Measurements from ENCODE around the gene SREK1IP1. TPM values are rescaled to one million over a fixed set of nuclear protein-coding genes. Genes with fewer than 3 reads are reported as not detected.

Gene SREK1IP1
- total and polyA plus RNA-seq, 2 of the 13 experiments (the other 11 are each of a cell fraction or from before 2014, with no cell fraction given), result 3.1 to 16.5 TPM

DNA sequence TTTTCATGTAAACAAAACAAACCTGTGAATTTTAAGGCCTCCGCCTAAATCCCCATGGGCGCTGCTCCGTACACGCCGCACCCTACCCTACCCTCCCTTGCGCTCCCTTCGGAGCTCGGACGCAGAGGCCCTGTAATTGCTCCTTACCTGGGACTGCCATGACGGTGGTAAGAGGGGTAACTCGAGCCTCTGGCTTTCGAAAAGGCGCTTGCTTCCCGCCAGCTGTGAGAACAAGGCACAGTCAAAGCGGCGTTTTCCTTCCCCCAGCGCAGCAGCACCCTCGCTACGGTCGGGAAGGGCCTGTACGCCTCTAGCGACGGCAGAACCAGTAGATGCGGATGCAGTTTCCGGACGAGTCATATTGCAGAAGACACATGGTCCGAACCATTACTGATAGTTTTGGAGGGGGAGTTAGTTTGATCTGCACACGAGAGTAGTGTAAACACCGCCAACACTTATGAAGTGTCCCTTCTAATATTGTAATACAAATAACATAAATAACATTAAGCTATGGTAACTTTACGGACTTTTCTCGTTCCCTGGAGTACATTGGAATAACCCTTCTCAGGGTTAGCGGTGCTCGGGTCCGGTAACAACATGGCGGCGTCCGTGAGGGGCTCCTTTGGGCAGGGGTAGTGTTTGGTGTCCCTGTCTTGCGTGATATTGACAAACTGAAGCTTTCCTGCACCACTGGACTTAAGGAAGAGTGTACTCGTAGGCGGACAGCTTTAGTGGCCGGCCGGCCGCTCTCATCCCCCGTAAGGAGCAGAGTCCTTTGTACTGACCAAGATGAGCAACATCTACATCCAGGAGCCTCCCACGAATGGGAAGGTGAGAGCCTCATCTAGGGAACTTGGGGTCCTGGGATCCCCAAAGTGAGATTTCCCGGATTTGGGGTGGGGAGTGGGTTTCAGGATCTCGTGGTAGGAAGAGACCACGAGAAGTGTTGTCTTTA, at the start of gene SREK1IP1, which contains the start of gene CWC27 (continued):
- TF ChIP-seq, protein P1, sequence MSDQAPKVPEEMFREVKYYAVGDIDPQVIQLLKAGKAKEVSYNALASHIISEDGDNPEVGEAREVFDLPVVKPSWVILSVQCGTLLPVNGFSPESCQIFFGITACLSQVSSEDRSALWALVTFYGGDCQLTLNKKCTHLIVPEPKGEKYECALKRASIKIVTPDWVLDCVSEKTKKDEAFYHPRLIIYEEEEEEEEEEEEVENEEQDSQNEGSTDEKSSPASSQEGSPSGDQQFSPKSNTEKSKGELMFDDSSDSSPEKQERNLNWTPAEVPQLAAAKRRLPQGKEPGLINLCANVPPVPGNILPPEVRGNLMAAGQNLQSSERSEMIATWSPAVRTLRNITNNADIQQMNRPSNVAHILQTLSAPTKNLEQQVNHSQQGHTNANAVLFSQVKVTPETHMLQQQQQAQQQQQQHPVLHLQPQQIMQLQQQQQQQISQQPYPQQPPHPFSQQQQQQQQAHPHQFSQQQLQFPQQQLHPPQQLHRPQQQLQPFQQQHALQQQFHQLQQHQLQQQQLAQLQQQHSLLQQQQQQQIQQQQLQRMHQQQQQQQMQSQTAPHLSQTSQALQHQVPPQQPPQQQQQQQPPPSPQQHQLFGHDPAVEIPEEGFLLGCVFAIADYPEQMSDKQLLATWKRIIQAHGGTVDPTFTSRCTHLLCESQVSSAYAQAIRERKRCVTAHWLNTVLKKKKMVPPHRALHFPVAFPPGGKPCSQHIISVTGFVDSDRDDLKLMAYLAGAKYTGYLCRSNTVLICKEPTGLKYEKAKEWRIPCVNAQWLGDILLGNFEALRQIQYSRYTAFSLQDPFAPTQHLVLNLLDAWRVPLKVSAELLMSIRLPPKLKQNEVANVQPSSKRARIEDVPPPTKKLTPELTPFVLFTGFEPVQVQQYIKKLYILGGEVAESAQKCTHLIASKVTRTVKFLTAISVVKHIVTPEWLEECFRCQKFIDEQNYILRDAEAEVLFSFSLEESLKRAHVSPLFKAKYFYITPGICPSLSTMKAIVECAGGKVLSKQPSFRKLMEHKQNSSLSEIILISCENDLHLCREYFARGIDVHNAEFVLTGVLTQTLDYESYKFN (CRISPR knock-in tag; conservative IDR thresholded peaks at IDR 0.05), result peak; percentile 52; the same call in 1 of the 2 replicates
- peak; percentile 83 for TF ChIP-seq TGIF2 (CRISPR knock-in tag; IDR thresholded peaks at IDR 0.05)
- TF ChIP-seq, protein P2, sequence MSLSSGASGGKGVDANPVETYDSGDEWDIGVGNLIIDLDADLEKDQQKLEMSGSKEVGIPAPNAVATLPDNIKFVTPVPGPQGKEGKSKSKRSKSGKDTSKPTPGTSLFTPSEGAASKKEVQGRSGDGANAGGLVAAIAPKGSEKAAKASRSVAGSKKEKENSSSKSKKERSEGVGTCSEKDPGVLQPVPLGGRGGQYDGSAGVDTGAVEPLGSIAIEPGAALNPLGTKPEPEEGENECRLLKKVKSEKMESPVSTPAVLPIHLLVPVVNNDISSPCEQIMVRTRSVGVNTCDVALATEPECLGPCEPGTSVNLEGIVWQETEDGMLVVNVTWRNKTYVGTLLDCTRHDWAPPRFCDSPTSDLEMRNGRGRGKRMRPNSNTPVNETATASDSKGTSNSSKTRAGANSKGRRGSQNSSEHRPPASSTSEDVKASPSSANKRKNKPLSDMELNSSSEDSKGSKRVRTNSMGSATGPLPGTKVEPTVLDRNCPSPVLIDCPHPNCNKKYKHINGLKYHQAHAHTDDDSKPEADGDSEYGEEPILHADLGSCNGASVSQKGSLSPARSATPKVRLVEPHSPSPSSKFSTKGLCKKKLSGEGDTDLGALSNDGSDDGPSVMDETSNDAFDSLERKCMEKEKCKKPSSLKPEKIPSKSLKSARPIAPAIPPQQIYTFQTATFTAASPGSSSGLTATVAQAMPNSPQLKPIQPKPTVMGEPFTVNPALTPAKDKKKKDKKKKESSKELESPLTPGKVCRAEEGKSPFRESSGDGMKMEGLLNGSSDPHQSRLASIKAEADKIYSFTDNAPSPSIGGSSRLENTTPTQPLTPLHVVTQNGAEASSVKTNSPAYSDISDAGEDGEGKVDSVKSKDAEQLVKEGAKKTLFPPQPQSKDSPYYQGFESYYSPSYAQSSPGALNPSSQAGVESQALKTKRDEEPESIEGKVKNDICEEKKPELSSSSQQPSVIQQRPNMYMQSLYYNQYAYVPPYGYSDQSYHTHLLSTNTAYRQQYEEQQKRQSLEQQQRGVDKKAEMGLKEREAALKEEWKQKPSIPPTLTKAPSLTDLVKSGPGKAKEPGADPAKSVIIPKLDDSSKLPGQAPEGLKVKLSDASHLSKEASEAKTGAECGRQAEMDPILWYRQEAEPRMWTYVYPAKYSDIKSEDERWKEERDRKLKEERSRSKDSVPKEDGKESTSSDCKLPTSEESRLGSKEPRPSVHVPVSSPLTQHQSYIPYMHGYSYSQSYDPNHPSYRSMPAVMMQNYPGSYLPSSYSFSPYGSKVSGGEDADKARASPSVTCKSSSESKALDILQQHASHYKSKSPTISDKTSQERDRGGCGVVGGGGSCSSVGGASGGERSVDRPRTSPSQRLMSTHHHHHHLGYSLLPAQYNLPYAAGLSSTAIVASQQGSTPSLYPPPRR (CRISPR knock-in tag; IDR thresholded peaks at IDR 0.05; ENCODE audit: borderline replicate concordance), result 0 out of 2 replicates have a peak, but pooled peaks have one; percentile 15
- peak; percentile 76; the same call in 1 of the 2 replicates for TF ChIP-seq TARDBP (CRISPR knock-in tag; IDR thresholded peaks at IDR 0.05)
- TF ChIP-seq SAFB2 (CRISPR knock-in tag; IDR thresholded peaks at IDR 0.05; ENCODE audit: borderline replicate concordance, low read depth), result no peak
- TF ChIP-seq ZNF510 (CRISPR knock-in tag; IDR thresholded peaks at IDR 0.05; ENCODE audit: low read depth), result no peak
- TF ChIP-seq ERF (CRISPR knock-in tag; IDR thresholded peaks at IDR 0.05), result peak; percentile 69; the same call in 1 of the 2 replicates
- no peak; the same call in 1 of the 2 replicates for TF ChIP-seq ZBTB7B (CRISPR knock-in tag; IDR thresholded peaks at IDR 0.05)
- TF ChIP-seq, protein P3, sequence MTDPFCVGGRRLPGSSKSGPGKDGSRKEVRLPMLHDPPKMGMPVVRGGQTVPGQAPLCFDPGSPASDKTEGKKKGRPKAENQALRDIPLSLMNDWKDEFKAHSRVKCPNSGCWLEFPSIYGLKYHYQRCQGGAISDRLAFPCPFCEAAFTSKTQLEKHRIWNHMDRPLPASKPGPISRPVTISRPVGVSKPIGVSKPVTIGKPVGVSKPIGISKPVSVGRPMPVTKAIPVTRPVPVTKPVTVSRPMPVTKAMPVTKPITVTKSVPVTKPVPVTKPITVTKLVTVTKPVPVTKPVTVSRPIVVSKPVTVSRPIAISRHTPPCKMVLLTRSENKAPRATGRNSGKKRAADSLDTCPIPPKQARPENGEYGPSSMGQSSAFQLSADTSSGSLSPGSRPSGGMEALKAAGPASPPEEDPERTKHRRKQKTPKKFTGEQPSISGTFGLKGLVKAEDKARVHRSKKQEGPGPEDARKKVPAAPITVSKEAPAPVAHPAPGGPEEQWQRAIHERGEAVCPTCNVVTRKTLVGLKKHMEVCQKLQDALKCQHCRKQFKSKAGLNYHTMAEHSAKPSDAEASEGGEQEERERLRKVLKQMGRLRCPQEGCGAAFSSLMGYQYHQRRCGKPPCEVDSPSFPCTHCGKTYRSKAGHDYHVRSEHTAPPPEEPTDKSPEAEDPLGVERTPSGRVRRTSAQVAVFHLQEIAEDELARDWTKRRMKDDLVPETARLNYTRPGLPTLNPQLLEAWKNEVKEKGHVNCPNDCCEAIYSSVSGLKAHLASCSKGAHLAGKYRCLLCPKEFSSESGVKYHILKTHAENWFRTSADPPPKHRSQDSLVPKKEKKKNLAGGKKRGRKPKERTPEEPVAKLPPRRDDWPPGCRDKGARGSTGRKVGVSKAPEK (CRISPR knock-in tag; IDR thresholded peaks at IDR 0.05; ENCODE audit: borderline replicate concordance), result no peak
- peak; percentile 73; the same call in 1 of the 2 replicates for TF ChIP-seq ZBTB8A (CRISPR knock-in tag; IDR thresholded peaks at IDR 0.05; ENCODE audit: borderline replicate concordance, low read depth)
